HL-60/S4 (cell line): ENCODE measurements around the gene LSR.

Experiments
- in situ Hi-C: fragments of 300-500 bp; cut with MboI; formaldehyde crosslinking; loops from 2 replicates; pipeline ENCODE4 v1.14.3; 2022; ENCODE audit warnings: low sequenced_read_pairs

LSR gene

DNA sequence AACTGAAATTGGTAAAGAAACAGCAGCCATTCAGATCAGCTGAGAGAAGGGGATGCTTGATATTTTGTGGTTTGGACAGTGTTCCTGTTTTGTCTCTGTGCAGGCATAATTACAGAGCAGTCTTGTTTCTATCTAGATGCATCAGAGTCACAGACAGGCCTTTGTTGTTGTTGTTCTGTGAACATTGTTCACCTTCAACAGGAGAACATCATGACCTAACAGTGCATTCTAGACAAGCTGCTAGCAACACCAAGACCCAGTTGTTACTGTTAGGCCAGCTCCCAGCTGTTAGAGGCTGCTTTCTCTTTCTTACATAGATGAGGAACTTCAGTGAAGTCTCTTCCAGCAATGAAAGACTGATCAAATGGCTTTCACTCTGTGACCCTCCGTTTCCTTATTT is 8.5 kb upstream of the LSR start:
- in situ Hi-C loops = no loop called here

DNA sequence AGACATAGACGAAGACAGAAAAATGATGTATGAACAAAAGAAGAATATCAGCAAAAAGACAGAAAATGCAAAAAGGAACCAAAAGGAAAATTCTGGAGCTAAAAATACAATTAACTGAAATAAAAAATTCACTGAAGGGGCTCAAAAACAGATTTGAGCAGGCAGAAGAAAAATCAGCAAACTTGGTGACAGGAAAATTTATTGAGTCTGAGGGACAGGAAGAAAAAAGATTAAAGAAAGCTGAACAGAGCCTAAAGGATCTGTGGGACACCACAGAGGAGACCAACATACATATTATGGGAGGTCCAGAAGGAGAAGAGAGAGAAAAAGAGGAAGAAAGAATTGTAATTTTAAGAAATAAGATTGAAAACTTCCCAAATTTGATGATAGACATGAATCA is 7.4 kb upstream of the LSR start:
- in situ Hi-C loops = no loop called here

DNA sequence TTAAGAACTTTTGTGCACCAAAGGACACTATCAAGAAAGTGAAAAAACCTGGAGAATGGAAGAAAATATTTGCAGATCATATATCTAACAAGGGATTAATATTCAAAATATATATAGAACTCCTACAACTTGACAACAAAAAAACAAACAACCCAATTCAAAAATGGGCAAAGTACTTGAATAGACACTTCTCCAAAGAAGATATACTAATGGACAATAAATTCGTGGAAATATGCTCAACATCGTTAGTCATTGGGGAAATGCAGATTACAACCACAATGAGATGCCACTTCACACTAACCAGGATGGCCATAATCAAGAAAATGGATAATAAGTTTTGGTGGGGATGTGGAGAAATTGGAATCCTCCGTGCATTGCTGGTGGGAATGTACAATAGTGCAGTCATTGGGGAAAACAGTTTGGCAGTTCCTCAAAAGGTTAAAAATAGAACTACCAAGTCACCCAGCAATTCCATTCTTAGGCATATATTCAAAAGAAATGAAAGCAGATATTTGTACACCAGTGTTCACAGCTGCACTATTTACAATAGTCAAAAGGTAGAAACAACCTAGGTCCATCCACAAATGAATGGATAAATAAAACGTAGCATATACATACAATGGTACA is 2.2 kb upstream of the LSR start:
- in situ Hi-C loops = no loop called here

DNA sequence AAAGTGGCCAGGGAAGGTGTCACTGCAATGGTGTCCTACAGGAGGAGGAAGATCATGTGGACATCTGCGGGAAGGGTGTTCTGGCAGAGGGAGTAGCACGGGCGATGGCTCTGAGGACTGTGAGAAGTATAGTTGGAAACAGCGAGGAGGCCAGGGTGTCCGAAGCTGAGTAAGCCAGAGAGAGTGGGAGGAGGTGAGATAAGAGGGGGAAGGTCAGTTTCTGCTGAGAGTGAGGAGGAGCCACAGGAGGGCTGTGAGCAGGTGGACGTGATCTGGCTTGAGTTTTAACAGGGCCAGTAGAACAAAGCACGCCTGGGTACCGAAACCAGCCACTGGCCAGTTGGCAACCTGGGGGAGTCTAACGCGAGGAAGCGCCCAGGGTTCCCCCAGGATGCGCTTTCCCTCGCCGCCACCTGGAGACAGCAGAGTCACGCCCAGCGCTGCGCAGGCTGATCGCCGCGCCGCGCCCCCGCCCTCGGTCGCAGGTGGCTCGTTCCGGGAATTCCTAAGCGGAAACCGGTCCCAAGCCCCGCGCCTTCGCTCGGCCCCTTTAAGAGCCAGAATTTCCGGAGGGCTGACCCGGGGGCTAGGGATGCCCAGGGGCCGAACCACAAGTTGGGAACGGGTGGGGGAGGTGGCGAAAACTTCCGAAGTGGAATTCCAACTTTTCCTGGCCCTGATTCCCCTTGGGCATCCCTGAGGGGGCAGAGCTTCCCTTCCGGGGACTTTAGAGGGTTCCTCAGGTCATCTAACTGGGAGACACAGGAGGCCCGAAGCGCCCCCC is 1.1 kb upstream of the LSR start:
- in situ Hi-C loops = no loop called here

DNA sequence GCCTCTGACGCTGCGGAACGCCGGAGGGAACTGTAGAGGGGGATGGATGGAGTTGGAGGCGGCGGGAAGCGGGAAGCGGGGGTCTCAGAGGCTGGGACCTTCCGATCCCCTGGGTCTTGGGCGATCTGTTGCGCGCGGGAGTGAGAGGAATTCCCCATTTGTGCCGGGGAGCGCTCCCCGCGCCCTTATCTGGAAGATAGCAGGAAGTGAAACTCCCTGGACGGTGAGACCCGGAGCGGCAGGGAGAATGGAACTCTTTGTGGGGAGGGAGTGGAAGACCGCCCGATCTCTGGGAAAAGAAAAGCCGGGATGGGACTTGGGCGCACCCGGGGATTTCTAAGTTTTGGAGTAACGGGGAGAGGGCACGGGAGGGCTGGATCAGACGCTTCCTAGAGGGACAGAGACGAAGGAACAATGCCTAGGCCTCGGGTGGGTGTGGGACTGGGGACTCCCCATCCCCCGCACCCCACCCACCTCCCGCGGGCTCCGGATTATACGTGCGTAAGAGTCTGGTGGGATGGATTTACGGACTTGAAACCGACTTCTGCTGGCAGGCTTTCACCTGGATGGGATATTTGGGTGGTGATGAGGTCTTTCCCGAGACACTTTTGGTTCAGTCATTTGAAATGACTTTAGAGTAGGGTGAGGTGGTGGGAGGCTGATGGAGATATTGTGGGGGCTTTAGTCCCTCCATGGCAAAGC is 495 bp downstream of the LSR start:
- in situ Hi-C loops = no loop called here

DNA sequence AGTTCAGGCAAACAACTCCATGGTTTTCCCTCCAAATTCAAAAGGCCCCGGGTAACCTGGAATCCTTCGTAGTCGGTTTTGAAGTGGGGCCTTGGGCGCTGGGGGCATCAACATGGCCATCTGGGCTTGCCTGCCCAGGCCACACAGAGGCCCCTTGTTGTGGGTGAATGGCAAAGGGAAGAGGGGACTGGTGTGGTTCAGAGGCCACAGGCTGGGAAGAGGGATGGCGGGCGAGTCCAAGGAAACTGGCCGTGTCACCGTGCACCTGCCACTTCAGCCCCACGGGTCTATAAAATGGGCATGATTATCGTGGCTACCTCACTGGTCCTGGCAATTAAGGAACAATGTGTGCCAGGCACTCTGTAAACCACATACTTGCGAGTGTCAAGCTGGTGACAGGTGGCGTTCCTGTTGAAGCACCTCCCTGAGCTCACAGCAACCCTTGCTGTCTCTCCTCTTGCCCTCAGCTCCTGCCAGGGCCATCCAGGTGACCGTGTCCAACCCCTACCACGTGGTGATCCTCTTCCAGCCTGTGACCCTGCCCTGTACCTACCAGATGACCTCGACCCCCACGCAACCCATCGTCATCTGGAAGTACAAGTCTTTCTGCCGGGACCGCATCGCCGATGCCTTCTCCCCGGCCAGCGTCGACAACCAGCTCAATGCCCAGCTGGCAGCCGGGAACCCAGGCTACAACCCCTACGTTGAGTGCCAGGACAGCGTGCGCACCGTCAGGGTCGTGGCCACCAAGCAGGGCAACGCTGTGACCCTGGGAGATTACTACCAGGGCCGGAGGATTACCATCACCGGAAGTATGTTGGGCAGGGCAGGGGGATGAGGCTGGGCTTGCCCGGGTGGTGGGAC is 1.3 kb downstream of the LSR start:
- in situ Hi-C loops = no loop called here

DNA sequence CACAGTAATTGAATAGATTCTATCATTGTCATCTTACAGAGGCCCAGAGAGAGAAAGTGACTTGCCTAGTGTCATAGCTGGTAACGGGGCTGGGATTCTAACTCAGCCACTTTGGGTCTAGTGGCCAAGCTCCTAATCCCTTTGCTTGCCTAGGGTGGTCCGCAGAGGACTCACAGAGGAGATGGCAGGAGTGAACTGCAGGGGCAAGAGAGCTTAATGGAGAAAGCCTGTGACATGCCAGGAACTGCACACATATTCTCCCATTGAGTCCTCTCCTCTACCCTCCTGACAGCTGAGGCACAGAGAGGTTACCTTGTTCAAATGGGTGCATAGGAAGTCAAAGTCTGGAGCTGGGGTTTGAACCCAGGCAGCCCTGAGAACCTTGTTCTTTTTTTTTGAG is 2.7 kb downstream of the LSR start:
- in situ Hi-C loops = no loop called here

DNA sequence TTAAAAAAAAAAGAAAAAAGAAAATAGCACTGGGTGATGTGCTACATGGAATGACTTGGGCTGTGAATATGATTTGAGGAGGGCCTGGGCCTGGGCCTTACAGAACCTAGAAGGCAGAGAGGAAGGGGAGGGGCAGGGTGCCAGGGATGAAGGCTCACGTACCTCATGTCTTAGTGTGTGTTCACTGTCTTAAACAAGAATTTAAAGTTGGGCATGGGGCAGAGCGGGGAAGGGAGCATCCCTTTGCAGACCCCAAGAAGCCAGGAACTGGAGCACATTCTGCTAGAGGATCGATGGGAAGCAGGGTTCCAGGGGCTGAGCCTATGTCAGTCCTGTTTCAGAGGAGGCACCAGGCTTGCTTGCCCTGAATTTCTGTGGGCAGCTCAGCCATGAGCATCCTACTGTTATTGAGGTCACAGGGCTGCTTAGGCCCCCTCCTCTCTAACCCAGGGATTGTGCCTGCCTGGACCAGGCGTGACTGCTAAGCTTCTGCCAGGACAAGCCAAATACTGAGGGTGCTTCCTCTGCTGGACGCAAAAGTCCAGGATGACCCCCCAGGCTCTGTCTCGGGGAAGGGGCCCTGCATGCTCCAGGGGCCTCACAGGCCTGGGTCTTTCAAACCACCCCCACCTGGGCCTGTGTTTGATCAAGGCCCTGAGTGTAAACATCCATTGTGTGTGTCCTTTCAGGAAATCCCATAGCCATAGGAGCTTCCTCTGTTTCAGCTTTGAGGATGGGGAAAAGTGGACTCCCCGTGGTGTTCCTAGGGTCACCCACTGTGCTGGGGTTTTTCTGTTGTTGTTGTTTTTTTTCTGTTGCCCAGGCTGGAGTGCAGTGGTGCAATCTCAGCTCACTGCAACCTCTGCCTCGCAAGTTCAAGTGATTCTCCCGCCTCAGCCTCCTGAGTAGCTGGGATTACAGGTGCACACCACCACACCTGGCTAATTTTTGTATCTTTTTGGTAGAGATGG is 4.8 kb downstream of the LSR start:
- in situ Hi-C loops = no loop called here

DNA sequence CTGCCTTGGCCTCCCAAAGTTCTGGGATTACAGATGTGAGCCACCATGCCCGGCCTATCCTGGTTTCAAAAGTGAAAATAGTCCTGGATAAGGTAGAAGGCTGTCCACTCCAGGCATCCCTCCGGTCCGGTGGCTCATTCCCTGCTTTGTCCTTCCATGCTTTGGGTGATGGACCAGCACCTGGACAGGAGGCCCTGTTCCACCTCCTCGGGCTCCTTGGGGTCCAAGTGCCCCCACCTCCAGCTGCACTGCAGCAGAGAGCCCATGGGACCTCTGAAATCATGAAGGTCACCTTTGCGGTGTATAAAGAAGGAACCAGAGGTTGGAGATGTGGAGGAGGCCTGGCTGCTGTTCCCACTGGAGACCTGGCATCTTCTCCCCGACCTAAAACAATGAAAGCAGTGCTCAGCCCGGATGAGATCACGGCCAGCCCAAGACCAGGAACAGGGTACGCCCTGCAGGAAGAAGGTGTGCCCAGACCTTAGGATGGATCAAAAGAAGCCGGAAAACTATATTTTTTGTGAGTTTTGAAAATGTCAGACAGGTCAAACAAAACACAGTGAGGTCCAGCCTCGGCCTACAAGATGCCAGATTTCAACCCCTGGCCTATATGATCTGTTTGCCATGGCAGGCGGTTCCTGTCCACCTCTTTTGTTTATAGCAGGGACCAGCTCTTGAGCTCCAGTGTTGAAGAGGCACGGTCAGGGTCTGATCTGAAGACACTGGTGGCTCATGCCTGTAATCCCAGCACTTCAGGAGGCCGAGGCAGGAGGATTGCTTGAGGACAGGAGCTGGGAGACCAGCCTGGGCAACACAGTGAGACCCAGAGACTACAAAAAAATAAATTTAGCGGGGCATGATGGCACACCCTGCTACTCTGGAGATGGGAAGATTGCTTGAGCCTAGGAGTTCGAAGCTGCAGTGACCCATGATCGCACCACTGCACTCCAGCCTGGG is 5.8 kb downstream of the LSR start:
- in situ Hi-C loops = no loop called here

DNA sequence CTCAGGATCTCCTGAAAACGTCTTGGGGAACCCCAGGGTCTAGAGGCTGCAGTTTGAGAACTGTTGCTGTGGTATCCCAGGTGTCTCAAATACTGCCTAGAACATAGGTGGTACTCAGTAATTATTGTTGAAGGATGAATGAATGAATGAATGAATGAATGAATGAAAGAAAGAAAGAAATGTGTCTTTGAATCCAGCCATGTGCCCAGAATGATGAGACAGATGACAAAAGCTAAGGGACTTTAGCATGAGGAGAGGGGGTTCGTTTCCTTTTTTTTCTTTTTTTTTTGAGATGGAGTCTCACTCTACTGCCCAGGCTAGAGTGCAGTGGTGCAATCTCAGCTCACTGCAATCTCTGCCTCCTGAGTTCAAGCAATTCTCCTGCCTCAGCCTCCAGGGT is 7.8 kb downstream of the LSR start:
- in situ Hi-C loops = no loop called here

DNA sequence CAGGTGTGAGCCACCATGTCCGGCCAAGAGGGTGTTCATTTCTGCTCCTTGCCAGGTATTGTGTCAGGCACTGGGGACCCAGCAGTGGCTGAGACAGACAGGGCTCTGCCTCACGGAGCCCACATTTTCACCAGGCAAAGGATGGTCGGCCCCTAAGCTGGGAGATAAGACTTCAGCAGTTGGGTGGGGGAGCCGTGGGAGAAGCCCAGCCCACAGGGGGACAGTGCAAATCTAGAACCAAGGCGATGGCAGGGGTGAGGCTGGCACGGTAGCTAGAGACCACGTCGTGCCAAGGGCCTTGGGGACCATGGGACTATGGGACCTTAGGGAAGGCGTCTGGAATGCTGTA is 8.3 kb downstream of the LSR start:
- in situ Hi-C loops = no loop called here

DNA sequence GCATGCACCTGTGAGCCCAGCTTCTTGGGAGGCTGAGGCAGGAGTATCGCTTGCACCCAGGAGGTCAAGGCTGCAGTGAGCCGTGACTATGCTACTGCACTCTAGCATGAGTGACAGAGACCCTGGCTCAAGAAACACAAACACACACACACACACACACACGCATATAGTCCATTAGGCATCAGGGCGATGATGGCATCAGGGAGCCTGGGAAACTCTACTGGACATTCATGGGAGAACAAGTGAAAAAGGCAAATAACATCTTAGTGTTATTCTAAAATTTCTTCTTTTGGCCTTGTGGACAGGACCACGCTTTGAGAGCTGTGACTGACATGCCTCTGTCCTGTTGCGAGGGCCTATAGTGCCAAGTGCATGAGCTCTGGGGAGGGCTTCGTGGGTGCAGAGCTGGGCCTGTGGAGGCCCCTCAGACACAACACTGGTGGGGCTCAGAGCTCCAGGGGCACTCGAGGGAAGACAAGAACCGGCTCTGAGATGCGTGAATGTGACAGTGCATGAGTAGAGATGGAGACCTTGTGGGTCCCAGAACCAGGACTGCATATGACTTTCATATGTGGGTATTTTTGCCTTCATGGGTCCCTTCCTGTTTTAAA is 12.0 kb downstream of the LSR start:
- in situ Hi-C loops = no loop called here

DNA sequence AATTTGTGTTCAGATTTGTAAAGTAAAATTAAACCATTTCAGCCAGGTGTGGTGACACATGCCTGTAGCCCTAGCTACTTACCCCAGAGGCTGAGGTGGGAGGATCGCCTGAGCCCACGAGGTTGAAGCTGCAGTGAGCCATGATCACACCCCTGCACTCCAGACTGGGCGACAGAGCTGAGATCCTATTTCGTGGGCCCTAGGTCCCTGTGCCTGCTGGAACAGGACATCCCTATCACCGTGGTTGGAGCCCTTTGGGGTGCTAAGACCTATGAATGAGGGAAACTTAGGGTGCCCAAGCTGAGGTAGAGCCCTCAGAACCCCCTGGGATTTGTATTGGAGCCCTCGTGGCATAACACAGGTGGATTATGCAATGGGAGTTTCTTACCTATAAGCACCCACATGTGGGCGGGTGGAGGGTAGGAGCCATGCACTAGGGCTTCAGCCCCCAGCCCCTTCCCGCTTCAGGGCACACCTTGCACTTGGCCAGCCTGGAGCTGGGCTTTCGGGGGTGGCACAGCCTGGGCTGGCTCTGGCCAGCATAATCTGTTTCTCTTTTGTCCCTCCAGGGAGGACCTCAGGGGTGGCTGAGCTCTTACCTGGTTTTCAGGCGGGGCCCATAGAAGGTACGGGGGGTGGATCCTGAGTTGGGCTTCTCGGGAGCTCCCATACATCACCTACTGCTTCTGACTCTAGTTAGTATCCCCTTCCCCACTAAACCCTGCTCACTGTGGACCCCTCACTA is 12.7 kb downstream of the LSR start:
- in situ Hi-C loops = no loop called here

DNA sequence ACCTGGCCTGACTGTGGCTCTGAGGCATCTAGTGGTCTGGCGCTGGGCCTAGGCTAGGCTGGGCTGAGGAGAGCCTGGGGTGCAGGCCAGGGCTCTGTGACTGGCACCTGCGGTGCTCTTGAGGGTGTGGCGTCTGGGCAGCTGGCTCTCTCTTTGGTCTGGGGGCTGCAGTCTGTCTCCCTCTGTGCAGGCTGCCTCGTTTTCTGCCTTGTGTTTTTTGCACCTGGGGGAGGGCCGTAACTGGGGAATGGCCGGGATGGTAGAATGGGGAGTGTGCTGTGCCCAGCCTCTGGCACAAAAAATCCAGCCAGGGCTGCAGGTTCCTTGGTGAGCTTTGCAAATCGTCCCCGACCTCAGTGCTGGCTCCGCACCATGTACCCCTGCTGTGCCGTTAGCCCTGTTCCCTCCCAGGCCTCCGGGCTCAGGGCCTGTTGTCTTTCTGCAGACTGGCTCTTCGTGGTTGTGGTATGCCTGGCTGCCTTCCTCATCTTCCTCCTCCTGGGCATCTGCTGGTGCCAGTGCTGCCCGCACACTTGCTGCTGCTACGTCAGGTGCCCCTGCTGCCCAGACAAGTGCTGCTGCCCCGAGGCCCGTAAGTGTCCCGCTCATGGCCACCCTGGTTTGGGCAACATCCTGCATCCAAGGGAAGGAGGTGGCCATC is 13.4 kb downstream of the LSR start:
- in situ Hi-C loops = no loop called here

DNA sequence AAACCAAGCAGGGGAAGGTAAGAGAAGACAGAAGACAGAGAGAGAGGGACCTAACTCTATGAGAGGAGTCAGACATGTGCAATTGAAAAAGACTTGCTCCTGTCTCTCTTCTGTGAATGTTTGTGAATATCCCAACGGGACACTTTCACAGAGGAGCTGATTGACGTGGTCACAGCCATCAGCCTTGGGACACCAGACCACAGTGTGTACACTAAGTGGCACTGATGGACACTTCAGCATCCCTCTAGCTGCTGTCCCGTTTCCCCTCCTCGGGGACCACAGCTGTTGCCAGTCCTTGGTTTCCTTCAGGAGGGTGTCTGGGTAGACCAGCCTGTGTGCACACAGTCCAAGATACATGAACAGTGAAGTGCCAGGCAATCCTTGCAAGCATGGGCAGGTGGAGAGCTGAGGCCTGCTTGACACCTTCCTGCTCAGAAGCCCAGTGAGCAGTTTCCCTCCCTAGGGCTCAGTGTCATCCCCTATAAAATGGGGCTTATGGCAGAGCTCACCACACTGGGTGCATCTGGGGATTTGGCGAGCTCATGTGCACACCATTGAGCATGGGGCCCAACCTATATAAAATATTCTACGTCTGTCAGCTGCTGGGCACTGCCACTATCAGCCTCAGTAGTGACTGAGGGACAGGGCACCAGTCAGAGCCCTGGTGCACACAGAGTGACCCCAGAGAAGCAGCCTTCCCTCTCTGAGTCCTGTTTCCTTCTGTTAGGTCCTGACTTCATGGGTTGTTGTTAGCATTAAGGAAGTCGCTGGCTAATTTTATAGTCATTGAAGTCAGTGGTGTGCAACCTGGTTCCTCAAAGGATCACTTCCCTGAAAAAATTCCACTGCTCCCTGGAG is 15.7 kb downstream of the LSR start:
- in situ Hi-C loops = no loop called here

DNA sequence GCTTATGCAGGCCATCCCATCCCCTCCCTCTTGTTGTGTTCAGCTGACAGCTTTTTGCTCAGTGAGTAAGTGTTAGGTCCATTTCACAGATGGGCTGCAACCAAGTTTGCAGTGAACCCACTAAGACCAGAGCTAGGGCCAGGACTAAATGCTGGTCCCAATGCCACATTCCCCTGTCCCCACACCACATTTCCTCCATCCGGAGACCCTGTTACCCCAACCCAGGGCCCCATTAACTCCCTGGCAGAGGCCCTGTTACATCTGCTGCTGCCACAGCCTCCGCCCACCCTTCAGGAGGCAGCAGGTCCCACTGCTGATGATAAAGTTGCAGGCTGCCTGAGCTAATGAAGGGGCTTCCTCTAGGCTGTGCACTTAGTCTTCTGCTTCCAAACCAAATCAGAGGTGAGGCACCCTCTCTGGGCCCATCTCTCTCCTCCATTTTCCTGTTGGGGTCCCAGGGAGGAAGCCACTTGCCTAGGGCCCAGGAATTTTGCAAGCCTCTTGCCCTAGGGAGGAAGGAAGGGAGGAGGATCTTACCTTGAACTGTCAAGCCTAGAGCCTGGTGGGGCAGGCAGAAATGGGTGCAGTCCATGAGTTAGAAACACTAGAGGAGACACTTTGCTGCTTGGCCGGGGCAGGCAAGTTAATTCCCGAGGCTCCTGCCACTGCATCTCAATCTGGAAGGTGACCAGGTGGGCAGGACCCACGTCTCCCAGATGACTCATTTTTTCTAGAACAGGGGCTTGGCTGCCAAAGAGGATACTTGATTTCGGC is 16.5 kb downstream of the LSR start:
- in situ Hi-C loops = no loop called here
